ENCODE results near the gene TAAR6.

GRCh38 chr6:132548746-132549463 lies 21.2 kb upstream of the TAAR6 start:
- TF ChIP-seq, protein P1, sequence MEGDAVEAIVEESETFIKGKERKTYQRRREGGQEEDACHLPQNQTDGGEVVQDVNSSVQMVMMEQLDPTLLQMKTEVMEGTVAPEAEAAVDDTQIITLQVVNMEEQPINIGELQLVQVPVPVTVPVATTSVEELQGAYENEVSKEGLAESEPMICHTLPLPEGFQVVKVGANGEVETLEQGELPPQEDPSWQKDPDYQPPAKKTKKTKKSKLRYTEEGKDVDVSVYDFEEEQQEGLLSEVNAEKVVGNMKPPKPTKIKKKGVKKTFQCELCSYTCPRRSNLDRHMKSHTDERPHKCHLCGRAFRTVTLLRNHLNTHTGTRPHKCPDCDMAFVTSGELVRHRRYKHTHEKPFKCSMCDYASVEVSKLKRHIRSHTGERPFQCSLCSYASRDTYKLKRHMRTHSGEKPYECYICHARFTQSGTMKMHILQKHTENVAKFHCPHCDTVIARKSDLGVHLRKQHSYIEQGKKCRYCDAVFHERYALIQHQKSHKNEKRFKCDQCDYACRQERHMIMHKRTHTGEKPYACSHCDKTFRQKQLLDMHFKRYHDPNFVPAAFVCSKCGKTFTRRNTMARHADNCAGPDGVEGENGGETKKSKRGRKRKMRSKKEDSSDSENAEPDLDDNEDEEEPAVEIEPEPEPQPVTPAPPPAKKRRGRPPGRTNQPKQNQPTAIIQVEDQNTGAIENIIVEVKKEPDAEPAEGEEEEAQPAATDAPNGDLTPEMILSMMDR (IDR thresholded peaks at IDR 0.05; ENCODE audit: low read depth, low read length), result no peak
- TF ChIP-seq MAX (IDR thresholded peaks at IDR 0.05; ENCODE audit: low read depth, low read length) (no peak), POLR2A (IDR thresholded peaks at IDR 0.05; ENCODE audit: extremely low read depth, insufficient read length) (no peak)

Measured in NB4 (cell line).